H9 (cell line): ENCODE results near the gene SH3BP1. TPM values are rescaled to one million over a fixed set of nuclear protein-coding genes. Genes with fewer than 3 reads are reported as not detected.

Source experiments
- DNase-seq: peaks from one replicate; pipeline ENCODE4 v3.0.0-alpha.2; 2017
- H2AFZ ChIP-seq: one replicate; pipeline ENCODE4 v1.6.1; 2013; ENCODE audit warnings: mild to moderate bottlenecking, low read length, control low read depth, moderate library complexity
- H2AK5ac ChIP-seq: 2 replicates; pipeline ENCODE4 v1.6.1; 2013; ENCODE audit warnings: low read length, control low read depth, mixed read lengths; ENCODE audit not compliant: insufficient read length
- H2BK120ac ChIP-seq: one replicate; pipeline ENCODE4 v1.6.1; 2013; ENCODE audit warnings: low read depth, mild to moderate bottlenecking, low read length, control low read depth, inconsistent platforms; ENCODE audit not compliant: poor library complexity, severe bottlenecking
- H2BK12ac ChIP-seq: 2 replicates; pipeline ENCODE4 v1.6.1; 2013; ENCODE audit warnings: low read length, control low read depth, mixed read lengths, low read depth; ENCODE audit not compliant: insufficient read length
- H2BK15ac ChIP-seq: 2 replicates; pipeline ENCODE4 v1.6.1; 2013; ENCODE audit warnings: low read depth, low read length, control low read depth
- H2BK20ac ChIP-seq: one replicate; pipeline ENCODE4 v1.6.1; 2013; ENCODE audit warnings: low read depth, mild to moderate bottlenecking, low read length, control low read depth, inconsistent platforms; ENCODE audit not compliant: poor library complexity, severe bottlenecking
- H2BK5ac ChIP-seq: 2 replicates; pipeline ENCODE4 v1.6.1; 2013; ENCODE audit warnings: low read length, control low read depth, mixed read lengths; ENCODE audit not compliant: insufficient read length
- H3K14ac ChIP-seq: 2 replicates; pipeline ENCODE4 v1.6.1; 2013; ENCODE audit warnings: low read length, control low read depth; ENCODE audit not compliant: insufficient read depth
- H3K18ac ChIP-seq: 2 replicates; pipeline ENCODE4 v1.6.1; 2013; ENCODE audit warnings: low read depth, mild to moderate bottlenecking, mixed read lengths, low read length, control low read depth; ENCODE audit not compliant: insufficient read length
- H3K23ac ChIP-seq: 2 replicates; pipeline ENCODE4 v1.6.1; 2013; ENCODE audit warnings: low read length, control low read depth, mixed read lengths, low read depth; ENCODE audit not compliant: insufficient read length
- H3K23me2 ChIP-seq: 2 replicates; pipeline ENCODE4 v1.6.1; 2013; ENCODE audit warnings: low read depth, mild to moderate bottlenecking, mixed read lengths, low read length, control low read depth; ENCODE audit not compliant: insufficient read length, poor library complexity, severe bottlenecking
- H3K27ac ChIP-seq: 2 replicates; pipeline ENCODE4 v1.5.1; 2013; ENCODE audit warnings: low read length, control low read depth, mixed read lengths, low read depth; ENCODE audit not compliant: insufficient read length
- H3K27me3 ChIP-seq: 2 replicates; pipeline ENCODE4 v1.6.1; 2013; ENCODE audit warnings: low read length, control low read depth, inconsistent platforms; ENCODE audit not compliant: insufficient read depth
- H3K4ac ChIP-seq: 2 replicates; pipeline ENCODE4 v1.6.1; 2013; ENCODE audit warnings: low read depth, mild to moderate bottlenecking, control low read depth, inconsistent platforms, low read length, moderate library complexity
- H3K4me1 ChIP-seq: 2 replicates; pipeline ENCODE4 v1.6.1; 2013; ENCODE audit warnings: low read length, control low read depth, inconsistent platforms; ENCODE audit not compliant: insufficient read depth
- H3K4me2 ChIP-seq: 2 replicates; pipeline ENCODE4 v1.6.1; 2013; ENCODE audit warnings: low read length, control low read depth, mixed read lengths; ENCODE audit not compliant: insufficient read length, insufficient read depth
- H3K56ac ChIP-seq: 2 replicates; pipeline ENCODE4 v1.6.1; 2013; ENCODE audit warnings: low read depth, mild to moderate bottlenecking, mixed read lengths, low read length, control low read depth; ENCODE audit not compliant: insufficient read length
- H3K79me1 ChIP-seq: 2 replicates; pipeline ENCODE4 v1.6.1; 2013; ENCODE audit warnings: low read depth, mild to moderate bottlenecking, moderate library complexity, low read length, control low read depth, inconsistent platforms; ENCODE audit not compliant: insufficient read depth, poor library complexity, severe bottlenecking
- H3K79me2 ChIP-seq: 2 replicates; pipeline ENCODE4 v1.6.1; 2013; ENCODE audit warnings: low read length, control low read depth, inconsistent platforms; ENCODE audit not compliant: insufficient read depth
- H3K9ac ChIP-seq: 2 replicates; pipeline ENCODE4 v1.6.1; 2013; ENCODE audit warnings: low read length, control low read depth, mixed read lengths; ENCODE audit not compliant: insufficient read length; ENCODE audit errors: extremely low read depth
- H3K9me3 ChIP-seq: one replicate; pipeline ENCODE4 v1.6.1; 2013; ENCODE audit warnings: low read depth, low read length, inconsistent platforms; ENCODE audit not compliant: control insufficient read depth
- H3T11ph ChIP-seq: one replicate; pipeline ENCODE4 v1.6.1; 2013; ENCODE audit warnings: mild to moderate bottlenecking, low read length, control low read depth, inconsistent platforms
- H4K20me1 ChIP-seq: one replicate; pipeline ENCODE4 v1.6.1; 2013; ENCODE audit not compliant: control insufficient read depth, insufficient read length, insufficient read depth
- H4K5ac ChIP-seq: 2 replicates; pipeline ENCODE4 v1.6.1; 2013; ENCODE audit warnings: low read depth, mild to moderate bottlenecking, mixed read lengths, low read length, control low read depth; ENCODE audit not compliant: insufficient read length
- H4K8ac ChIP-seq: replicated peaks from 2 replicates; pipeline ENCODE4 v1.6.1; 2013; ENCODE audit warnings: low read length, control low read depth, mixed read lengths, low read depth; ENCODE audit not compliant: insufficient read length
- H4K91ac ChIP-seq: 2 replicates; pipeline ENCODE4 v1.6.1; 2013; ENCODE audit warnings: low read depth, mild to moderate bottlenecking, moderate library complexity, mixed read lengths, low read length, control low read depth; ENCODE audit not compliant: insufficient read length
- H3K27ac Mint-ChIP-seq, 3 experiments: 2 replicates in 2 of 3; 3 replicates in 1 of 3; pipeline ENCODE4 v1.8.0; 2020 to 2021; ENCODE audit warnings: mixed read lengths in 3 of 3, mild to moderate bottlenecking in 1 of 3, moderate library complexity in 1 of 3
- H3K27me3 Mint-ChIP-seq: 2 replicates; pipeline ENCODE4 v1.8.0; 2021; ENCODE audit warnings: low read depth, mild to moderate bottlenecking, moderate library complexity, mixed read lengths
- H3K36me3 Mint-ChIP-seq, 3 experiments: 2 replicates in 2 of 3; 3 replicates in 1 of 3; pipeline ENCODE4 v1.8.0; 2020 to 2021; ENCODE audit warnings: low read depth in 3 of 3, mixed read lengths in 3 of 3; ENCODE audit not compliant: insufficient read depth in 1 of 3
- H3K4me1 Mint-ChIP-seq, 2 experiments: 2 replicates each; pipeline ENCODE4 v1.8.0; 2020; ENCODE audit warnings: mixed read lengths in 2 of 2
- H3K4me3 Mint-ChIP-seq, 2 experiments: 2 replicates in 1 of 2; 3 replicates in 1 of 2; pipeline ENCODE4 v1.8.0; 2020 to 2021; ENCODE audit warnings: mild to moderate bottlenecking in 2 of 2, mixed read lengths in 2 of 2, moderate library complexity in 1 of 2
- H3K9me3 Mint-ChIP-seq, 2 experiments: 2 replicates in 1 of 2; 3 replicates in 1 of 2; pipeline ENCODE4 v1.8.0; 2020; ENCODE audit warnings: mild to moderate bottlenecking in 2 of 2, mixed read lengths in 2 of 2, moderate library complexity in 1 of 2
- CTCF ChIP-seq: fragments of 200-600 bp; sonication (generic); conservative IDR thresholded peaks from 3 replicates; pipeline ENCODE4 v1.8.0; 2021; ENCODE audit warnings: antibody characterized with exemption, mild to moderate bottlenecking
- WGBS: extraction: QIAGEN DNeasy Blood & Tissue Kit; methylation state at CpG from one replicate; pipeline ENCODE4 v1.1.7; 2013; ENCODE audit warnings: missing lambda C conversion rate, low lambda C conversion rate, mixed read lengths; ENCODE audit not compliant: insufficient read length; ENCODE audit errors: extremely low coverage; 5-methylcytosine and 5-hydroxymethylcytosine counted together
- total RNA-seq: library from RNA; stranded (reverse); gene quantifications from 2 replicates; pipeline ENCODE4 v1.2.1, GENCODE V29; 2021

The SH3BP1 gene
- total RNA-seq, 1 experiment from 2014 or later = 33.6 TPM

DNA sequence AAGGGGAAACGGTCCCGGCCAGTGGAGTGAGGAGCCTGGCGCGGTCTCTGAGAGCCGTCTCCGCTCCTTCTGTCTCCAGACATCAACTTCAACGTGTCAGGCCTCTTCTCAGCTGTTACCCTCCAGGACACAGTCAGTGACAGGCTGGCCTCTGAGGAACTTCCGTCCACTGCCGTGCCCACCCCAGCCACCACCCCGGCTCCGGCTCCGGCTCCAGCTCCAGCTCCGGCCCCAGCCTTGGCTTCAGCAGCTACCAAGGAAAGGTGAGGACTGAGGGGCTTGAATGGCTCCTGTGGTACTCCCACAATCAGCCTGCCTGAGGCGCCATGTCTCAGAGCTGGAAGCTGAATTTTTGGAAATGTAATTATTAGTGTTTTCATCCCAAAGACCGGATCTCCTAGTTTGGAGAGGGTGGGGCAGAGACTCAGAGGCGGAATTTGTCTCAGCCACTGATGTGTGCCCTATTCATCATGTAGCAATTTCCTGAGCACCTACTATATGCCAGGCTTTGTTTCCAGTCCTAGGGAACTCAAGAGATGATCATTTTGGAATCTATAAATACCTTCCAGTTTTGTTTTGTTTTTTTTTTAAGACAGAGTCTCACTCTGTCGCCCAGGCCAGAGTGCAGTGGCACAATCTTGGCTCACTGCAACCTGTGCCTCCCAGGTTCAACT lies 11.1 kb downstream of the SH3BP1 start:
- no peak overlapping the region for H4K8ac ChIP-seq
- H3K14ac ChIP-seq = no peak overlapping the region
- H3K23ac ChIP-seq = no peak overlapping the region
- Mint-ChIP-seq H3K27ac (no peak overlapping the region), H3K27me3 (no peaks in the 10 kb centered on the region), H3K9me3 (no peaks in the 10 kb centered on the region), H3K36me3 (peaks cover 10 to 70% (median 57%) of the 10 kb centered on the region in 3 experiments; a peak in 6 of 7 replicates), H3K4me1 (no peaks in the 10 kb centered on the region), H3K4me3 (no peak overlapping the region)
- H2AK5ac ChIP-seq = no peak overlapping the region
- H4K91ac ChIP-seq = no peak overlapping the region
- H3K56ac ChIP-seq = no peak overlapping the region
- H3T11ph ChIP-seq = no peak overlapping the region
- no peak overlapping the region for H2BK5ac ChIP-seq
- no peak overlapping the region for H3K4me2 ChIP-seq
- H2BK12ac ChIP-seq = no peak overlapping the region
- no peak overlapping the region for H3K18ac ChIP-seq
- no peaks in the 10 kb centered on the region for H3K4me1 ChIP-seq
- H3K27me3 ChIP-seq = no peaks in the 10 kb centered on the region
- H3K27ac ChIP-seq = no peak overlapping the region
- no peak overlapping the region for H2BK120ac ChIP-seq
- no peak for DNase-seq
- no peak for TF ChIP-seq CTCF
- H3K23me2 ChIP-seq = no peaks in the 10 kb centered on the region
- H2AFZ ChIP-seq = no peak overlapping the region
- H4K20me1 ChIP-seq = no peaks in the 10 kb centered on the region
- H2BK15ac ChIP-seq = no peak overlapping the region
- H2BK20ac ChIP-seq = no peak overlapping the region
- no peak overlapping the region for H3K4ac ChIP-seq
- H4K5ac ChIP-seq = no peak overlapping the region
- WGBS = no CpG with 5 or more reads among the region's 17 CpGs
- no peaks in the 10 kb centered on the region for H3K79me2 ChIP-seq
- no peaks in the 10 kb centered on the region for H3K79me1 ChIP-seq
- H3K9ac ChIP-seq = no peak overlapping the region
- no peaks in the 10 kb centered on the region for H3K9me3 ChIP-seq
